ENCODE results near the gene LENG1.
A peak's percentile ranks its signal among the peaks of the same experiment; 100 is the strongest.

Gene LENG1

DNA sequence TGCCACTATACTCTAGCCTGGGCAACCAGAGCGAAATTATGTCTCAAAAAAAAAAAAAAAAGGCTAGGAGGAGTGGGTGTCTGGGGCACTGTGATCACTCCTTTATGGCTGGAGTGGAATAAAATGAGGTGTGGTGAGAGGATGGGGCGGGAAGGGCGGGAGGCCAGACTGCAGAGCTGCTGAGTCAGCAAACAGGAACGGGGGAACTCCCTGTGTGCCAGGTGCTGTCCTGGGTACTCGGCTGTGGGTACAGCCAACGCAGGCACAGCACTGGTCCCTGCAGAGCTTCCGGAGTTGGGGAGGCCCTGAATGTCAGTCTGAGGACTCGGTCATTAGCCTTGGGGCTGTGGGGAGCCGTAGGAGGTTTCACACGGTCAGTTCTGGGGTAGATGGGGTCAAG, 38.3 kb downstream of the LENG1 start:
- no peak for DNase-seq (ENCODE audit: insufficient read length, low spot score)
- FAIRE-seq: no peak

DNA sequence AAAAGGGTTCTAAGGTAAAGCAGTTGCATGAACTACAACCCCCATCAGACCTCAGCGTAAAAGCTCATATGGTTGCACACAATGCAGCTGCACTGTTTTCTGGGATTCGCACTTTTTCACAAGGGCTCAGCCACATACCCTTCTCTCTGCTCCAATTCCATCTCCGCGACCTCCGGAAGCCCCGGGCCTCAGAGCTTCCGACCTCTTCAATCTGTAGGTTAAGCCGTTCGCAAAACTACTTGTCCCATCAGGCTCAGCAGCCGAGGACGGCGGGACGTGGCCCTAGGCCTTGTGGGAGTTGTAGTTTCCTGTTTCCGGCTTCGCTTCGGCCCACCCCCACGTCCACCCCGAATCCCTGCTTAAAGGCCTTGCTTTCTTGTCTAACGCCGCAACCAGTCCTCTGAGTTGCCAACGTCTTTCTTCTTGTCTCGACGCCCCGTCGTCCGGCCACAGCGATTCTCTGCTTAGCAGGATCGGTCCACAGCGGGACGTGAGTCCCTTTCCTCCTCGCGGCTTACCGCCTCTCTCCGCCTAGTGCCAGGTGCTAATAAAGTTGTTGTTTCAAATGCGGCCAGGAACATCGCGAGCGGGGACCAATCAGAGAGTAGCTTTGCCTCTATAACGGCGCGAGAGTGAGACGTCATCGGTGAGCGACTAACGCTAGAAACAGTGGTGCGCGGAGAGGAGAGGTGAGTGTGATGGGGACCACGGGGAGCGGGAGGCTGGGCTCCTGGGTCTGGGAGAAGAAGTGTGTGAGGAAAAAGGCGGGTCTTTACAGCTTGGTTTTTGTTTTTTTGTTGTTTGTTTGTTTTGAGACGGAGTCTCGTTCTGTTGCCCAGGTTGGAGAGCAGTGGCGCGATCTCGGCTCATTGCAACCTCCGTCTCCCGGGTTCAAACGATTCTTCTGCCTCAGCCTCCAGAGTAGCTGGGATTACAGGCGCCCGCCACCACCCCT, 44.1 kb downstream of the LENG1 start, which contains the start of the genes PRPF31 and TFPT:
Gene PRPF31, plus strand, starts transcription at position 646 of the 955 bp plus-strand sequence. CDS start 2,525 bp downstream, outside the sequence.
Gene TFPT, minus strand, starts transcription at position 549 of the 955 bp plus-strand sequence. Its CDS starts 388 bp downstream, at position 161.
- DNase-seq (ENCODE audit: insufficient read length, low spot score): peak; percentile 96
- peak; percentile 100 for FAIRE-seq

DNA sequence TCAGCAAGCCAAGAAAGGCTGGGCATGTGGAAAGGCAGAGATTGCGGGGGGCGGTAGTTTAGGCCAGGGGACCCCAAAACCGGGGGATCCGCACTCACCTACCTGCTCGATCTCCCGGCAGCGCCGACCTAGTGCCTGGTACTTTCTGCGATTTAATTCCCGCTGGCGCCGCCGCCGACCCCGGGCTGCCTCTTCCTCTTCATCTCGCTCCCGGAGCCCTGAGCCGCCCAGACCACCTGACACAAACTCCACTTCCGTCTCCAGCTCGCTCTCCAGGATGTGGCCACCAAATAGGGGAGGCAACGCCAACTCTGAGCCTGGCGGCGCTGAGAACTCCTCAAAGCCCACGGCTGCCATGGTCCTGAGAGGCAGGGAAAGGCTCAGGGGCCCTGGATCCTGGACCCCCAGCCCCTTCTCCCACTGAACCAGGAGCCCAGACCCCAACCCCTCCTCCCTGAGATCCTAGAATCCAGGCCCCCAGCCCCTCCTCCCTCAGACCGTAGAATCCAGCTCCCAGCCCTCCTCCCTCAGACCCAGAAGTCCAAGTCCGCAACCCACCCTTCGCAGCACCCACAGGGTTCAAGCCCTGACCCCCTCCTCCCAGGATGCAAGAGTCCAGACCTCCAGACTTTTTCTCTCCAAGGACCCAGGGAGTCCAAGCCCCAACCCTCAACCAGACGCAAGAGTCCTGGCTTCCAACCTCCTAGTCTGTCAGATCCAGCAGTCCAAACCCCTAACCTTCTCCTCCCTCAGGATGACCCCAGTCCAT, 45.0 kb downstream of the LENG1 start:
- DNase-seq (ENCODE audit: insufficient read length, low spot score) (peak; percentile 52), FAIRE-seq (peak; percentile 78)

DNA sequence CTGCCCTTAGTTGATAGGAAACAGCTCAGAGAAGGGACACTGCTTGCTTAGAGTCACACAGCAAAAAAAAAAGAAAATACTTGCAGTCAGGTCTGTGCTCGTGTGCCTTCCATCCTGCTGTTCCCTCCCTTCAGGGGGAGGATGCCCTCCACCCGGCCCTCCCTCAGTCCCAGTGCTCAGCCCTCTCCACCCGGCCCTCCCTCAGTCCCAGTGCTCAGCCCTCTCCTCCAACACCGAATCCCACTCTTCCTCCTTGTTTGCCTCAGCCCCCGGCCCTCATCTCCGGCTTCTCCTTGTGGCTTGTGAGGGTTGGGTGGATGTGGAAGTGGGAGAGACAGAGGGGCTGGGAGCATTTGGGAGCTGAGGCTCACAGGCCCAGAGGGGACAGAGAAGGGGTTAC, 49.9 kb downstream of the LENG1 start:
- DNase-seq (ENCODE audit: insufficient read length, low spot score): no peak

DNA sequence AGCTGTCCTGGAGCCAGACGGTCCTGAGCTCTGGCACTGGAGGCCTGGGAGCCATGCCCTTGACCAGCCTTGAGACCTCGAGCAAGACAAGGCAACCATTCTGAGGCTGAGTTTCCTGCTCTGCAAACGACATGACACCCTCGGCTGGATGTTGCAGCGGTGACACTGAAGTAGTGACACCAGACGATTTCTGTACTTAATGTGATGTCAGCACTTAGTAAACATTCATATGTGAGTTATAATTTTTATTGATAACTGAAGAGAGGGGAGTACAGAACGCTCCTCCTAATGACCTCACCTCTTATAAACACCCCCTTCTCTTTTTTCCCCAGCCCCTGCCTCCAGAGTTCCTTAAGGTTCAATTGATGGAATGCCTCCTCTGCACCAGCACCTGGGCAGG, 51.0 kb downstream of the LENG1 start:
- DNase-seq (ENCODE audit: insufficient read length, low spot score) (no peak), FAIRE-seq (no peak)

More for the DNA sequence above, 49.9 kb downstream of the LENG1 start:
- FAIRE-seq: no peak

DNA sequence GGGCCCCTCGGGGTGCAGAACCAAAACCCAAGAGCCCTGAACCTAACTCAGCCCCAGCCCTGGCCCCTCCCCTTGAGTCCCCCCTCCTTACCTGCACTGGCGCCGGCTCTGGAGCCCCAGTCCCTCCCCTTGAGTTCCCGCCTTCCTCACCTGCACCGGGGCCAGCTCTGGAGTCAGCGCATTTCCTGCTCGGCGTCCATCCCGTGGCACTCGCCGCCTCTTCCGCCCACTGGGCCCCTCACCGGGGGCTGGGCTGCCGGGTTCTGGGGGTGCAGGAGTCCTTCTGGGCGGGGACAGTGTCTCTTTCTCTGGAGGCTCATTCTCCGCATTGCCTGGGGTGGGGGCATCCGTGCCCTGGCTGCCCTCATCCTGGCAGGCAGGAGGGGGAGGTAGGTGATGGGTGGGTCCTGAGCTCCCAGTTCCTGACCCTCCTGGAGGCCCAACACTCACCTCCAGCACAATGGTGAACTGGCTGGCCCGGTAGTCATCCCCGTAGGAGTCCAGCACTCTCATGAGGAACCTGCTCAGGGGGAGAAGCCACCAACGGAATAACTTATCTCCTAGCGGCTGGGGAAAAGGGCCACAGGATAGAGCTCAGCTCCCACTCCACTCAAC, 51.5 kb downstream of the LENG1 start:
- no peak for FAIRE-seq
- DNase-seq (ENCODE audit: insufficient read length, low spot score): no peak

DNA sequence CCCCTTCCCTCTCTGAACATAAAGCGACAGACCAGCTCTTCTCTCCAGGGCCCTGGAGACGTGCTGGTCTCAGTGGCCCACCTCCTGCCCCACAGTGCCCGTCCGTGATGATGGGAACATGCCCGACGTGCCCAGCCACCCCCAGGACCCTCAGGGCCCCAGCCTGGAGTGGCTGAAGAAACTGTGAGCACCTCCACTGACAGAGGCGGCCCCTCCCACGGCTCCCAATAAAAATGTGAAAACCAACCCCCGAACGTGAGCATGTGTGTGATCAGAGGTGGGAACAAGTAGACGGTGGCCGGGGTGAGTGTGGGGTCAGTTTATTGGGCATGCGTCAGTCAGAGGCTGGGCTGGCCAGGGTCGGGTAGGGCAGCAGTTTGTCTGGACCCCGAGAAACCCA, 52.8 kb downstream of the LENG1 start:
- no peak for DNase-seq (ENCODE audit: insufficient read length, low spot score)
- FAIRE-seq: no peak

DNA sequence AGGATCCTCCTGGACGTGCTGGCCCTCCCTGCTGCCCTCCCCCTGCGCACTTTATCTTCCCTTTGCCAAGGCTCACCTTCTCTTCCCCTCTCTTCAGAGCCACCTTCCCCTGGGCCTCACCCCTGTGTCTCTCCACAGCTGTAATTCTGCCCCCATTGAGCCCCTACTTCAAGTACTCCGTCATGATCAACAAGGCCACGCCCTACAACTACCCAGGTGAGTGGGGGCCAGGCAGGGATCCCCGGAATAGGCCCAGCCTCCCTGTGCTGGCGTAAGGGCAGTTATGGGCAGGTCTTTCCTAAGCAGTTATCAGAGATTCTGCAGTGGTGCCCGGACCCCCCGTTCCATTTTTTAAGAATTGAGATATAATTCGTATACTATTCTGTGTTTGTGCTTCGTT, 53.7 kb downstream of the LENG1 start:
- DNase-seq (ENCODE audit: insufficient read length, low spot score): no peak
- FAIRE-seq: no peak
